HG03442 (cell line): Measurements from ENCODE around the gene NDUFS1.

Source experiments
- ATAC-seq: cut with Tn5 transposase; IDR thresholded peaks from one replicate; pipeline ENCODE4 v1.9.1; 2021; ENCODE audit warnings: mild to moderate bottlenecking, moderate library complexity; ENCODE audit not compliant: unreplicated experiment

The NDUFS1 gene

DNA sequence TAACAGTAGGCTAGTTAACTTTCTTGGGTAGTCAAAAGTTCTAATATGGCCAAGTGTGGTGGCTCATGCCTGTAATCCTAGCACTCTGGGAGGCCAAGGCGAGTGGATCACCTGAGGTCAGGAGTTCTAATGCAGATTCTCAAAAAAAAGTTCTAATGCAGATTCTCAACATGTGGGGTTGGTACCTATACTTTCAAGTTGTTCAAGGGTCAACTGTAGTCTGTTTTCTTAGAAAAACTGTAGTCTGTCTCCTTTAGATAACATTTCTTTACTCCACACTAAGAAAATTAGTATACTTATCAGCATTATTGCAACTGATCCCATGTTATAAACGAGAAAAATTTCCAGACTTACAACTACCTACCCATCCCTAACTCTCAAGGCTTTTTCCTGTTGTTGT, 89.8 kb downstream of the NDUFS1 start:
- no peak for ATAC-seq

DNA sequence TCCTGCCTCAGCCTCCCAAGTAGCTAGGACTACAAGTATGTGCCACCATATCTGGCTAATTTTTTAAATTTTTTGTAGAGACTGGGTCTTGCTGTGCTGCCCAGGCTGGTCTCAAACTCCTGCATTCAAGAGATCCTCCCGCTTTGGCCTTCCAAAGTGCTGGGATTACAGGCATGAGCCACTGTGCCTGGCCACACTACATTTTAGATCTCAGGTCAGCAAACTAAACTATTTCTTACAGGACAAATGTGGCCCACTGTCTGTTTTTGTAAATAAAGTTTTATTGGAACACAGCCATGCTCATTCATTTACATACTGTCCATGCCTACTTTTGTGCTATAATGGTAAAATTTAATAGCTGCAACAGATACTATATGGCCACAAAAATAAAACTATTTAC, 91.0 kb downstream of the NDUFS1 start:
- no peak for ATAC-seq
